ENCODE data around the gene RNF214.

The RNF214 gene

GRCh38 chr11:117217141-117218084 is 15.1 kb upstream of the RNF214 start:
- no peak for DNase-seq

- no peak for DNase-seq
These were observed 14.1 kb upstream of the RNF214 start for GRCh38 chr11:117218133-117218915.

GRCh38 chr11:117219001-117219400 is 13.5 kb upstream of the RNF214 start:
- no peak for DNase-seq

GRCh38 chr11:117219455-117219854 is 13.0 kb upstream of the RNF214 start:
- no peak for DNase-seq

GRCh38 chr11:117219995-117220394 is 12.5 kb upstream of the RNF214 start:
- no peak for DNase-seq

GRCh38 chr11:117220568-117220967 is 11.9 kb upstream of the RNF214 start:
- no peak for DNase-seq

GRCh38 chr11:117220999-117221774 is 11.3 kb upstream of the RNF214 start:
- no peak for DNase-seq

- DNase-seq = no peak
These were observed 10.5 kb upstream of the RNF214 start for GRCh38 chr11:117221775-117222517.

- DNase-seq = no peak
These were observed 9.3 kb upstream of the RNF214 start for GRCh38 chr11:117222991-117223740.

- DNase-seq = no peak
These were observed 8.5 kb upstream of the RNF214 start for GRCh38 chr11:117223741-117224689.

- no peak for DNase-seq
These were observed 6.8 kb upstream of the RNF214 start for GRCh38 chr11:117225553-117226170.

- peak; percentile 70 to 81 for DNase-seq
These were observed 5.8 kb upstream of the RNF214 start for GRCh38 chr11:117226388-117227385.

GRCh38 chr11:117228091-117228490 is 4.4 kb upstream of the RNF214 start:
- no peak for DNase-seq

GRCh38 chr11:117229411-117229810 is 3.1 kb upstream of the RNF214 start:
- DNase-seq = no peak

- DNase-seq = no peak
These were observed 2.6 kb upstream of the RNF214 start for GRCh38 chr11:117229931-117230285.

GRCh38 chr11:117230286-117230961 is 2.0 kb upstream of the RNF214 start:
- peak; percentile 24 to 71 for DNase-seq

GRCh38 chr11:117230999-117231841 is 1.3 kb upstream of the RNF214 start:
- DNase-seq = no peak

Measured in CD4-positive, alpha-beta T cell treated with Interleukin-4 for 1 hour (primary cell).